CD4-positive, alpha-beta T cell treated with Interleukin-4 for 1 hour (primary cell): Measurements from ENCODE around the gene TYRP1.

Source experiments
- DNase-seq, 2 donors: peaks; one replicate each; pipeline ENCODE4 v3.0.0-alpha.2; 2020 to 2022

Gene TYRP1

DNA sequence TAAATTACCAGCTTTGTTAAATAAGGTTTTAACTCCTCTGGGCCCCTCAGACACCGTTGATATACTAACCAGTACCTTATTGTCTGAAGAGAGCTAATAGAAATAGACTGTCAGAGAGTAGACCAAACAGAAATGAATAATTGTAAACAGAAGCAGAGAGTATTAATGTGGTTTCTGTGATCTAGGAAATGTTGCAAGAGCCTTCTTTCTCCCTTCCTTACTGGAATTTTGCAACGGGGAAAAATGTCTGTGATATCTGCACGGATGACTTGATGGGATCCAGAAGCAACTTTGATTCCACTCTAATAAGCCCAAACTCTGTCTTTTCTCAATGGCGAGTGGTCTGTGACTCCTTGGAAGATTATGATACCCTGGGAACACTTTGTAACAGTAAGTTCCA lies 5.1 kb downstream of the TYRP1 start:
- DNase-seq, result no peak

DNA sequence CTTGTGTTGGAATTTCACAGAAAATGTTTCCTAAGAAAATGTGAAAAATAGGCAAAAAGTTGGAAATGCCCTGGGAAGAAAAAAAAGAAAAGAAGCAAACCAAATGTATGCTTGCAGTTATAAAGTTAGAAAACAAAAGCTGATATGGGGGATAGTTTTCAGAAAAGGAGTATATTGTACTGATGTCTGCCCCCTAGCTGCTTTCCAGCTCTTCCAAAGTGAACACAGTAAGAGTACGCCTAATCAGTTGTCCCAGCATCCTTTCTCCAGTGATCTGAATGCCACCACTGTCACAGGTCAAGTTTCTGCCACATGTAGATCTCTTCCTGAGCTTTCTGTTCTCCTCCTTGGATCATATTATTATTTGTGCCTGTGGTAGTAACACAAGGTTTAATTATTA lies 5.8 kb downstream of the TYRP1 start:
- DNase-seq, result no peak

DNA sequence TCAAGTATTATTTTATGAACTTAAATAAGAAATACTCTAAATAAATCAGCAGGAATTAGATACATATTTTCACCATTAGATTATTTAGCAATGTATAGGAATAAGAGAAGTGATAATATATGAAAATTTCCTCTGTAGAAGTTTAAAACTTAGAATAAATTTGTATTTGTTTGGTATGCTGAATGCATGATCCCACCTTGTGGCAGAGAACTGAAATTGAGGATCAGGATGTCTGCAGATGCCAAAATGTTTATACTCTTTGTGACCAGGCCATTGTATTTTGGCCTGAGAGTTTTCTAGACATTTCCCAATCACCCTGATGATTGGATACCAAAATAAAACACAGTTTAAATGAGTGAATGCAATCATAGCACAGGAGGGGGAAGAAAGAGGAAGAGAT lies 6.3 kb downstream of the TYRP1 start:
- DNase-seq, result no peak

DNA sequence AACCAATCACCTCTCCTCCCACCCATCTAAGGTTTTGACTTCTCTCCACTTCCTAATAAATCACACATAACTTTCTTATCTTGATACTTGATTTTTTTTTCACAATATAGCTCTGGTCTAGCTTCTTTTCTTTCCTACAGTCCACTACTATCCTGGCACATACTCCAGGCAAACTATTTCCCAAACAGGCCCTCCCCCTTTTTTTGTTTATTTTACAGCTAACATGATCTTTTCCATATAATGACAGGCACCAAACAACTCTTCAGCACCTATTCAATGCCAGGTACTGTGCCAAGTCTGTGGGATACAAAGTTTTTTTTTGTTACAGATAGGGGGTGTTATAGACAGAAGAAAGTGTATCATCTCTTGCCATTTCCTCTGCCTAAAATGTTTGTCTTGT lies 7.9 kb downstream of the TYRP1 start:
- DNase-seq, result no peak

DNA sequence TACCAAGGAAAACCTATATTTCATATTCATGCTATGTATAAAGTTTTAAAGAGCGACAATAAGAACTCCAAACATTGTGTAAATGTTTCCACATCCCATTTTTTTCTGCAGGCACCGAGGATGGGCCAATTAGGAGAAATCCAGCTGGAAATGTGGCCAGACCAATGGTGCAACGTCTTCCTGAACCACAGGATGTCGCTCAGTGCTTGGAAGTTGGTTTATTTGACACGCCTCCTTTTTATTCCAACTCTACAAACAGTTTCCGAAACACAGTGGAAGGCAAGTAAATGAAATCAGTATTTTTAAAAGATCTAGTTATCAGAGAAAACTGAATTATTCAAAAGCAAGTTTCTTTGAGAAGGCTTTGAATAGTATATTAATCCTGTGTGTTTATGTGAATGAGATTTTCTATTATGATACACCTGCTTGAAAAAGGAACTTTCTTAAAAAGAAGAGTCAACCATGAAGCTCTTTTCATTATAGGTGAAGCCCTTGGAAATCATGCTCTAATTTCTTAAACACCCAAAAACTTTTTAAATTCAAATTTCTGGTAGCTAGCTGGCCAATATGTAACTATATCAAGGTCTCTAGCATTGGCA lies 9.1 kb downstream of the TYRP1 start:
- no peak for DNase-seq

DNA sequence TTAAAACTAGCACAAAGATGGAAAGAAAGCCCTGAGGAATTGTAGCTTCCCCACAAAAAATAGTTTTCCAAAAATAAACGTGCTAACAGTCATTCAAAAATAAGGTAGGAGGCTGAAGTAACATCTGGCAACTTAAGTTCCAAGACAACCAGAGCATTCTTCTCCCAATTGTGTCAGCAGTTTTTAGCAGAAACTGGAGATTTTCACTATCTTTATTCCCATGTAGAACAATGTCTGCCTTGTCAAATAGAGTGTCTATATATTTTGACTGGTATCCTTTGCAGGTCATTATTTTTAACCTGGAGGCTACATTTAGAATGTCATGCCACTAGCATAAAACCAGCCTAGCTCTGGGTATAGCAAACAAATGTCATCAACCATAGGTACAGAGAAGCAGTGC lies 10.8 kb downstream of the TYRP1 start:
- no peak for DNase-seq

DNA sequence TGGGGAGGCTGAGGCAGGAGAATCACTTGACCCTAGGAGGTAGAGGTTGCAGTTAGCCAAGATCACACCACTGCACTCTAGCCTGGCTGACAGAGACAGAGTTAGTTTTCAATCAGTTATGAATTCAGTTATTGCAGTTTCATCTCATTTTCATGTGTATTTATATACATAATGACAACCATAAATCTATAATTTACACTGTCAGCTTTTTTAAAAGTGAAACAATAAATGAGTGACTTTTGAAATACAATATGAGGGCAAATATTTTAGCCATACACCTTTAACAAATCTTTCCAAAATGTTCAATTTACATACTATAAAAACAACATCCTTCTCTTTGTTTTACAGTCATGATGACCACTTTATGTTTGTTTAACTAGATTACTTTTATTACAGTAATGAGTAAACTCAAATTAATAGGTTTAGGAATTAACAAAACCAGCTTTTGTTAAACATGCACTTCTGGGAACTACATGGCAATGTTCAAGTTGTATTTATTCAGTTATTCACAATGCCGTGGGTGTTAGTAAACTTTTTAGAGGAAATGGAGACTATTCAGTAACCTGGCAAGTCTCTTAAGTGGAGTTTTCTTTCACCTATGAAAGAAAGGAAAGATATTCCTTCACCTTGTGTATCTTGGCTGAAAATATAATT lies 12.7 kb downstream of the TYRP1 start:
- DNase-seq, result no peak

DNA sequence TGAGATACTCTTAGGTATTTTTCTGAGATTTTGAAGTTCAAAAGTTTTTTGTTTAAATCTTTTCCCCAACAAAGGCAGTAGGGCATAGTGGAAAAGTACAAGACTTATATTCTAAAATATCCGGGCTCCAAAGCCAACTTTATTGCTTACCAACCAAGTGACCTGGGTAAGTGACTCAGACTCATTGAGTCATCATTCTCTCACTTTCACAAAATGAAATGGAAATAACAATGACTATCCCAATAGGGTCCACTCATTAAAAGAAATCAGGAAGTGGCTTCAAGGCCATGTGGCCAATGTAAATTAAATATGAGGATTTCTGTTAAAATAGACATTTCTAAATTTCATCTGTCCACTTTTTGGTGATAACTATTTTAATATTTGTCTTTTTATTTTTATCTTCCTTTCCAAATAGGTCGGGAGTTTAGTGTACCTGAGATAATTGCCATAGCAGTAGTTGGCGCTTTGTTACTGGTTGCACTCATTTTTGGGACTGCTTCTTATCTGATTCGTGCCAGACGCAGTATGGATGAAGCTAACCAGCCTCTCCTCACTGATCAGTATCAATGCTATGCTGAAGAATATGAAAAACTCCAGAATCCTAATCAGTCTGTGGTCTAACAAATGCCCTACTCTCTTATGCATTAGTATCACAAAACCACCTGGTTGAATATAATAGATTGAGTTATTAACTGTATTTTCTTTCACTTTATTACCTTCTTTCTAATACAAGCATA lies 15.5 kb downstream of the TYRP1 start:
- no peak for DNase-seq

DNA sequence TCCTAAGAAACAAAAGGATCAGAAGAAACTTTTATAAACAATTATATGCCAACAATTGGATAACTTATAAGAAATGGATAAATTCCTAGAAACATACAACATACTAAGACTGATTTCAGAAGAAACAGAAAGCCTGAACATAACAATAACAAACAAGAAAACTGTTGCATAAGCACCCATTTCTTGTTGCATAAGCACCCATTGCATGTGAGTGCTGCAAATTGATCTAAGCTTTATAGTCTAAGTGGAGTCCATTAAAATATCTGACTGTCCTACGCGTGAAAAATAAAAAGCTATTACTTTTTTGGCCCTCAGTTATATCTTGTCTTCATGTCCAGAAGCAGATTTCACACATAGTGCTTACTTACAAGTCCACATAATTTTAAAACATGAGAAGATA lies 19.3 kb downstream of the TYRP1 start:
- no peak for DNase-seq

DNA sequence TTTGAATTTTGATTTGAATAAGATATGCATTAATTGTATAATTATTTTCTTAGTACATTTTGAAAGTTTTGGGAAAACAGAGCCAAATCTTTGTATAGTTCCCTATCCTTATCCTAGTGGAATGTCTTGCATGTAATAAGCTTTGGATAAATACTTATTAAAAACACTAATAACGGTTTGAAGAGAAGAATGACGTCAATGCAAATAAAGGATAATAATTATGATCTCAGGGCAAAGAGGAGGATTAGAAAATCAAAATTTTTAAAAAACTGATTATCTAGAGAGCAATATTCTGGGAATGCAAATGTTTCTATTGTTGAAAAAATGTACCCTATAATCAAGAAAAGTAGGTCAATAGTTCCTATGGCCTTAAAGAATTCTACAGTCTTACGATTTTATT lies 22.1 kb downstream of the TYRP1 start:
- DNase-seq, result no peak

DNA sequence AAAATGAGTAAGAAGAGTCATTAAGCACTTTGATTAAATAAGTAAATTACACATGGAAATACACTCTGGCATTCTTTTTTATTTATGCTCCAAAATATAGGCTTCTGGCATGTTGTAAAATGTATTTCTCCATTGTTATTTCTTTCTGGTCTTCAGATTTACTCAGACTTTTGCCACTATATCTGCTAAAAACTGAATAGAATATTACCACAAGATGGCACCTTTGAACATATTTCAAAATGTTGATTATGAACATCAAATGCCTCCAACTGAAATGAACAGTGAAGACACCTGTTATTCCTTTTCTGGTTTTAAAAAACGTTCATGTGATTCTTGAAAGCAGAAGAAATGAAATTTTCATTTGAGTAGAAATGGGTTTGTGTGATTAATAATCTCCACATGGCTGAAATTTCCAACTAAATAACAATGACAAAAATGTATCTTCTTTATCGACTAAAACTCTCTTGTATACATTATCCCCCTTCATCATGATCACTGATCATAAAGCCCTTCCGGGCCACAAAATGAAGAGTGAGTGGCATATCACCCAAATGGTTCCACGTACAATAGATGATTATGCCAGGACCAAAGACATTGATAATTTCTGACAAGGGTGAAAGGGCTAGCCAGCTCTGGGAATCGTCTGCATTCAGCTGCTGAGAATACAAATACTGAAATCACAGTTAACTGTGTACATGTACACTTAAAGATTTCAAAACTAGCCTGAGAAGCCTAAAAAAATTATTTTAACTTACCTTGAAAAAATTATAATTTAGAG lies 23.8 kb downstream of the TYRP1 start:
- DNase-seq, result no peak

DNA sequence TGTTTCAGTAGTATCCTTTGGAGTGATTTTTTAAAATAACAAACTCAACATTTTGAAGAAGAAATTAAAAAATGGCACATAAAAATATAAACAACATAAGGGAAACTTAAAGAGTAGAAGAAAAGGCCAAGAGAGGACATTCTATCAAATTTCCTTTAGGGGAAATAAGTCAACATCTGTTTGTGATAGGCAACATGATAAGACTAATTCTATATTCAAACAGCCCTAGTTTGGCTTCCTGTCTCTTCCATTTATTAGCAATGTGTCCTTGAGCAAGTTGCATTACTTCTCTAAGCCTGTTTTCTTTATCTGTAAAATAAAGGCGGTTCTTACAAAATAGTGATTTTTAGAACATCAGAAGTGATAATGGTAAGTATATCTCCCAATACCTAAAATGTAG lies 24.7 kb downstream of the TYRP1 start:
- DNase-seq, result no peak

DNA sequence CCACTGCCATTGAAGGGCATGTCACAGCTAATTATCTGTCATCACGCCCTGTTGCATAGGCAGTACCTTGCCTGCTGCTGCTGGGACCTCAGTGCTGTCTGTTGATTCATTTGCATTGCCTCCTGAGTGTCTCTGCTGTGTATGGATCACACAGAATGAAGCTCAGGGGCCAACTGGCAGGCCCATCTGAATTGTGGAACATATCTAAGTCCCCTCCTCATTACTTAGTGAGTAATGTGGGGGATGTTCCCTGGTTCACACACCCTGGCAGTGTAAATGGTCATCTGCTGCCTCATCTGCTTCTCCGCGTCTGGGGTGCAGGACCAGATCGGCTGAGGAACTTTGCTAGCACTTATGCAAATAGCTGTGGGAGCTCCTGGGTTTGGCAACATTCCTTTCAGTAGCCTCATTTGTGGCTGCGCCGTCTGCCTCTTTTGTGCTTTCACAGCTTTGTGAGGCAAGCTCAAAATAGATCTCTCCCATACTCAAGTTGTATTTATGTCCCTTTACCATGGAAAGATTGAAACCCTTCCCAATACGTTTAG lies 25.4 kb downstream of the TYRP1 start:
- DNase-seq, result no peak

DNA sequence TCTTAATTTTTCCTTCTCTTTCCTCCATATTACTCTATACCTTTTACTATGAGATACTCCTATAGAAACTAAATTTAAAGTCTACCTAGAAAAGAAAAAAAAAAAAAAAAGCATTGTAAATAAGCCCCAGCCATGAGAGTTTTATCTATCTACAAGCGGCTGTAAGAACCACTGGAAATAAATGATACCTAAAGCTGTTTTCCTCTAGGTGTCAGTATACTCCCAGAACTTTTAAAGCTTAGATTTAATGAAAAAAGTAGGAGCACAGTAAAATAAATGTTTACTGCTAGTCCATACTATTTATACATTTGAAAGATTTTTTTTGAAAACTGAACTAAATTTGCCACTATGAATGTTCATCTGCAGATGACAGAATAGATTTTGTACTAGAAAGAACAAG lies 26.2 kb downstream of the TYRP1 start:
- no peak for DNase-seq

DNA sequence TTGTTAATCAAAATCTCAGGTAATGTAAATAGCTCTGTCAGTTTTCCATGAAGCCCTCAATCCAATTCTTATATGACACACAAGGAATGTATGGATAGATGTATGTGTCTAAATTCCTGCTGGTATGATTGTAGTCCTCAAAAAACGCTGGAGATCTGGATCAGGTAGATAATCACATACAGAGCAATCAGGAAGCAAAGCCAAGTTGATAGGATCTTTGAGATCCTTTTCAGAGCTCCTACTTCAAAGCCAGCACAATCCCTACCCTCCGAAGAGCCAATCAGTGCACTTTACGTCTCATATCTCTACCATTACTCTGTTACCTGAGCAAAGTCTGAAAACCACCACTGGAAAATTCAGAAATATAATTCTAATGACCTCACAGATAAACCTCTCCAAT lies 27.4 kb downstream of the TYRP1 start:
- DNase-seq, result no peak

DNA sequence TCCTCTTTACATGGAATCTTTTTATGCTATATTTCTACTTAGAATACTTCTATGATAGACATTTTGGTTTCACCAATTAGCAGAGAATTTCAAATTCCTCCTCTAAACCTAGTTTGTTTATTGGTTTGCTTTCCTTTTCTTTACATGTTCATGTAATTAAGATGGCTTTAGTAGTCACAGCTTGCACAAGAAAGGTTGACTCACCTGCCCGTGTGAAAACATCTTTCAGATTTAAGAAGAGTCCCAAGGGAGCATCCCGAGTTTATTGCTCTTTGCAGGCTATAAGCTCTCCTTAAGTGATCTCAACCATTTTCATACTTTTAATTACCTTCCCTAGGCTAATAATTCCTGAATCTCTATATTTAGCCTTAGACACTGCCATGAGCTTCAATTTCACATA lies 28.9 kb downstream of the TYRP1 start:
- DNase-seq, result no peak

DNA sequence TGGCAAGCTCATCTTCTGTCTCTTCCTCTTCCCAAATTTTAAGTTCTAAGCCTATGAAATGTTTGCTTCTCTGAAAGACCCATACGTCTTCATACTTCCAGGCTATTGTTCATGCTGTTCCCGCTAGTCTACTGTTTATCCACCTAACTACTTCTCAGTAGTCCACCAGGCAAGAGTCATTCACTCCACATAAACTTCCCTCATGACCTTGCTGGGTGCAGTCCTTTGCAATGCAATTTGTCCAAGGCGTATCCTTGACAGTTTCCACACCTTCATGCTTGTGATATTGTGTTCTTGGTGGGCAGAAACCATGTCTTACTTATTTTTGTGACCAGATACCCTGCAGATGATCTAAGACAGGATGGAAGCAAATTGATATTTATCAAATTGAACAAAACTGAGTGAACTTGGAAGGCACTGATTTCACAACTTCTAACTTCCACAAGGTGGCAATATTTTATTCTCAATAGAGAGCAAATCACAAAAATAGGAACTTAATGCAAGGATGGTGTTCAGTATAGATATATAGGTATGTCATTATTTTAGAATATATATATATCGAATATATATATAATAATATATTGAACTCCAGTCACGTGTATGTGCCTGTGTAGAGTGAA lies 30.3 kb downstream of the TYRP1 start:
- no peak for DNase-seq

DNA sequence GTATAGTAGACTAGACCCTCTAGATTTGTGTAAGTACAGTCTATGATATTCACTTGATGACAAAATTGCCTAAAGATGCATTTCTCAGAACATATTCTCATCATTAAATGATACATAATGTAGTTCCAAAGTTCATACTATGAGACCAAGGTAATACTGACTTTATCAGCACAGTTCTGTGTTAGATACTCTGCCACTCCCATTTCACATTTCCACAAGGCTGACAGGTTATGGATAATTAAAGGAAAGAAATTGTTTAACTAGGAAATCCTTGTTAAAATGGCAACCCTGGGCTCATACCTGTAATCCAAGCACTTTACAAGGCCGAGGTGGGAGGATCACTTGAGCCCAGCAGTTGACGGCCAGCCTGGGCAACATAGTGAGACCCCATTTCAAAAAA lies 33.6 kb downstream of the TYRP1 start:
- DNase-seq, result no peak

DNA sequence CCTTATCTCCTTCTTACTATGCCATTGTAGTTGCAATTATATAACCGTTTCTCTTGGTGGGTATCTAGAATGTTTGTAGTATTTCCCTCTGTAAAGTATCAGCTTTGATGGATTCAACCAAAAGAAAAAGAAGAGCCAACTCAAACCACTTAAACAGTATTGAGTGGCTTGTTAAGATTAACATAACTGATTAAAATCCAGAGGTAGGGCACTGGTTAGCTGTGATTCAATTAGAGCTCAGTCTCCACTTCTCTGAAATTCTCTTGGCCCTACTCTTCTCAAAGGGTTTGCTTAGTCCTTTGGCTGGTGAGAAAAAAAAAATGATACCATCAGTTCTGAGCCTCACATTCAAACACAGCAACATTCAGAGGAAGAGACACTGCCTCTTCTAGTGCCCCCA lies 37.0 kb downstream of the TYRP1 start:
- no peak for DNase-seq

DNA sequence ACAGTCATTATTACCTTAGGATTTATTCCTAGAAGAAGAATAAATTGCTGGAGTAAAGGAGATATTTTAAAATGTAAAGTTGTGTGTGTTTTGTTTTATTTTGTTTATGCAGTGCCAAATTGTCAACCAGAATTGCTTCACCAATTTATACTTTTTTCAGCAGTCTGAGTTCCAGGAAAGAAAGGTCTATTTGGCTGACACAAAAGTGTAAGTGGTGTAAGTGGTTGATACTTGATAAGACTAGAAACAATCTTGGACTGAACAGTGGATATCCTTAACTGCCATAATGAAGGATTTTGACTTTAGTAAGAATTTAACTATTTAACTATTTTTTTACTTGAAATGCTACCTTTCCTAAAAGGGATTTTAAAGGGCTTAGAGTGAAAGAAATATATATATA lies 37.7 kb downstream of the TYRP1 start:
- DNase-seq, result no peak

DNA sequence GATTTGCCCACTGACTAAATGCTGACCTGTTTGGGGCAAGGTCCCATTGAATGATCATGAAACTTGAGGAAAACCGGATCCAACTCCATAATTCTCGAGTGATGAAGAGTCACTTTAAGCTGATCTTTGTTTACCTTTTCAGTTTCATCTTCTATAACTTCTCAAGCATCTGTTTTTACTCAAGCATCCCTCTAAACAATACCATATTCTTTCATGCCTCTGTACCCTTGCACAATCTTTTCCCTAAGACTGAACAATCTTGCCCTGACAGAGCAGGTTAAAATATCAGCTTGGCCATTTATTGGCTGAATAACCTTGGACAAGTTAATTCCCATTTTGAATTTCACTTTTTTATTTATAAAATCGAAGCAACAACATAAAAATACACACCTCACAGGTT lies 39.8 kb downstream of the TYRP1 start:
- DNase-seq, result no peak

DNA sequence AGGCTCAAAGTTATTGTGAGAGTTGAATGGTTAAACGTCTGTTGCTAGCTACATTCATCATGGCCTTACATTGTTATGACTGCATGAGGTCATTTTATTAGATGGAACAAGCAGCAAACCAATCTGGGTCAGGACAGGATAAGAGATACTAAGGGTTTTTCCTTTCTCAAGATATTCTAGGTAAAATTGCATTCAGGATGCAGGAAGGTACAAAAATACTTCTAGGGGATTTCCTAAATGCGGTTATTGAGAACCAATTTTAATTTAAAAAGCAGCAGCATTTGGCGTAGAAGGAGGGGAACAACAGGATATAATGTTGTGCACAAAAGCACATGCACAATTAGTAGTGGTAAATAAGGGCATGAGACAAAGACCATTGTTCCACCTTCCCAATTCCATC lies 42.5 kb downstream of the TYRP1 start:
- no peak for DNase-seq

DNA sequence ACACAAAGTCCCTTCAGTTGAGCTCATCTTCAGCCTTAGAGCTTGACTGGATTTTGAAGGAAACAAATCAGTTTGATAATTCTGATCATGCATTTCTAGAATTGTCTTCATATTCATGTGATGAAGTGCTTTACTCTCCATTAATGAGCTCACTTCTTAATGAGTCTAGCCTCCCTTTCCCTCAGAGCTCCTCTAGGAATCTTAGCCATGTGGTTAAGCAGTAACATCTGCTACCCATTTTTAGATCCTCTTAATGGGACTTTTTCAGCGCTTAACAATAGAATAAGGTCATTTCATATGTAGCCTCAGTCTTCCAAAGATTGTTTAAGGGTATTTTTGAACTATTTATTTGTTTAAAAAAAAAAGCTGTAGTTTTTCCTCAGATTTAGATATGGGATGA lies 44.7 kb downstream of the TYRP1 start:
- DNase-seq, result no peak
